IMR-90 (cell line): ENCODE data around the gene GRAMD2B. TPM values are rescaled to one million over a fixed set of nuclear protein-coding genes. Genes with fewer than 3 reads are reported as not detected.

ENCODE experiments used
- ATAC-seq: fragments of 200-7000 bp; cut with Tn5 transposase; 2 replicates; pipeline ENCODE4 v1.9.1; 2020; ENCODE audit warnings: low read depth, mild to moderate bottlenecking, moderate library complexity
- BruUV-seq: library from RNA; stranded (reverse); fragments of 400-500 nt; replicated peaks from 2 replicates; lab custom pipeline; 2021; lab: Mats Ljungman, UMichigan
- CTCF ChIA-PET: fragments of 300-600 bp; formaldehyde crosslinking; extraction: SDS; loops from one replicate; lab custom pipeline; 2021; ENCODE audit warnings: antibody characterized with exemption; lab: Yijun Ruan, JAX
- POLR2A ChIA-PET: fragments of 300-600 bp; sonication (Branson Sonifier 250); formaldehyde crosslinking; loops from one replicate; lab custom pipeline; 2022; ENCODE audit warnings: antibody characterized with exemption; ENCODE audit not compliant: unreplicated experiment; lab: Charles Lee
- DNase-seq: peaks from one replicate; pipeline ENCODE4 v3.0.0; 2013
- H2AFZ ChIP-seq: replicated peaks from 2 replicates; pipeline ENCODE3; 2013; ENCODE audit warnings: low read length, mild to moderate bottlenecking; ENCODE audit not compliant: poor library complexity
- H2AK5ac ChIP-seq: 2 replicates; pipeline ENCODE4 v1.6.1; 2013; ENCODE audit warnings: low read depth, low read length, inconsistent platforms
- H2AK9ac ChIP-seq: replicated peaks from 2 replicates; pipeline ENCODE3; 2013; ENCODE audit warnings: mild to moderate bottlenecking, low read depth, low read length, moderate library complexity; ENCODE audit not compliant: poor library complexity
- H2BK120ac ChIP-seq: 2 replicates; pipeline ENCODE4 v1.6.1; 2013; ENCODE audit warnings: low read depth, low read length, inconsistent platforms
- H2BK15ac ChIP-seq: 3 replicates; pipeline ENCODE4 v1.6.1; 2013; ENCODE audit warnings: low read depth, low read length, inconsistent platforms
- H2BK20ac ChIP-seq: 2 replicates; pipeline ENCODE4 v1.6.1; 2013; ENCODE audit warnings: low read depth, mild to moderate bottlenecking, inconsistent platforms, low read length, moderate library complexity
- H2BK5ac ChIP-seq: 2 replicates; pipeline ENCODE4 v1.6.1; 2013; ENCODE audit warnings: mild to moderate bottlenecking, low read depth, low read length, inconsistent platforms; ENCODE audit not compliant: poor library complexity, severe bottlenecking
- H3K14ac ChIP-seq: replicated peaks from 2 replicates; pipeline ENCODE4 v1.6.1; 2013; ENCODE audit warnings: low read depth, low read length, inconsistent platforms
- H3K18ac ChIP-seq: 2 replicates; pipeline ENCODE4 v1.6.1; 2013; ENCODE audit warnings: low read depth, low read length, control low read depth
- H3K23ac ChIP-seq: 2 replicates; pipeline ENCODE4 v1.6.1; 2013; ENCODE audit warnings: low read depth, low read length, inconsistent platforms
- H3K27ac ChIP-seq: 2 replicates; pipeline ENCODE4 v1.5.1; 2013; ENCODE audit warnings: mild to moderate bottlenecking, control low read depth, low read length; ENCODE audit not compliant: insufficient read depth
- H3K27me3 ChIP-seq: 2 replicates; pipeline ENCODE4 v1.6.1; 2013; ENCODE audit warnings: low read length; ENCODE audit not compliant: control insufficient read depth, insufficient read depth
- H3K36me3 ChIP-seq: 2 replicates; pipeline ENCODE4 v1.6.1; 2013; ENCODE audit warnings: low read length, mixed read lengths; ENCODE audit not compliant: control insufficient read depth, insufficient read depth
- H3K4ac ChIP-seq: 2 replicates; pipeline ENCODE4 v1.6.1; 2013; ENCODE audit warnings: low read depth, low read length, inconsistent platforms
- H3K4me1 ChIP-seq: 2 replicates; pipeline ENCODE4 v1.6.1; 2013; ENCODE audit warnings: low read length, mixed read lengths; ENCODE audit not compliant: control insufficient read depth, insufficient read depth
- H3K4me2 ChIP-seq: 2 replicates; pipeline ENCODE4 v1.6.1; 2013; ENCODE audit warnings: low read depth, mild to moderate bottlenecking, control low read depth, low read length, moderate library complexity
- H3K4me3 ChIP-seq: 2 replicates; pipeline ENCODE4 v1.5.1; 2013; ENCODE audit warnings: low read depth, mild to moderate bottlenecking, control low read depth, low read length, moderate library complexity; ENCODE audit not compliant: insufficient read depth
- H3K56ac ChIP-seq: 2 replicates; pipeline ENCODE4 v1.6.1; 2013; ENCODE audit warnings: low read length, inconsistent platforms; ENCODE audit not compliant: insufficient read depth; ENCODE audit errors: extremely low read depth
- H3K79me1 ChIP-seq, 2 experiments: 2 replicates each; pipeline ENCODE4 v1.6.1; 2013; ENCODE audit warnings: low read length in 2 of 2, inconsistent platforms in 1 of 2, low read depth in 1 of 2
- H3K9ac ChIP-seq: 2 replicates; pipeline ENCODE4 v1.6.1; 2013; ENCODE audit warnings: low read depth, low read length, control low read depth
- H3K9me1 ChIP-seq: 2 replicates; pipeline ENCODE4 v1.6.1; 2013; ENCODE audit warnings: low read length, inconsistent platforms; ENCODE audit not compliant: insufficient read depth
- H3K9me3 ChIP-seq: 2 replicates; pipeline ENCODE4 v1.6.1; 2013; ENCODE audit warnings: low read length; ENCODE audit not compliant: control insufficient read depth, insufficient read depth
- H4K20me1 ChIP-seq: 2 replicates; pipeline ENCODE4 v1.6.1; 2013; ENCODE audit warnings: low read length, inconsistent platforms; ENCODE audit not compliant: insufficient read depth
- H4K5ac ChIP-seq: 2 replicates; pipeline ENCODE4 v1.6.1; 2013; ENCODE audit warnings: mild to moderate bottlenecking, low read depth, low read length, control low read depth
- H4K8ac ChIP-seq, 2 experiments: 2 replicates each; pipeline ENCODE4 v1.6.1; 2013; ENCODE audit warnings: low read depth in 2 of 2, low read length in 2 of 2, control low read depth in 1 of 2, inconsistent platforms in 1 of 2
- H4K91ac ChIP-seq: 2 replicates; pipeline ENCODE4 v1.6.1; 2013; ENCODE audit warnings: low read depth, low read length, inconsistent platforms; ENCODE audit not compliant: insufficient read depth
- BHLHE40 ChIP-seq: fragments of 150-350 bp; IDR thresholded peaks from 2 replicates; pipeline ENCODE4 v1.6.1; 2016; ENCODE audit warnings: mild to moderate bottlenecking, low read depth, low read length
- CEBPB ChIP-seq: IDR thresholded peaks from 2 replicates; pipeline ENCODE4 v1.6.1; 2012; ENCODE audit warnings: low read depth, low read length, improper control_type of control experiment
- CTCF ChIP-seq: conservative IDR thresholded peaks from 2 replicates; pipeline ENCODE4 v1.5.1; 2012; ENCODE audit warnings: mild to moderate bottlenecking, low read depth, low read length, improper control_type of control experiment
- FOS ChIP-seq: fragments of 150-350 bp; IDR thresholded peaks from 2 replicates; pipeline ENCODE4 v1.6.1; 2016; ENCODE audit warnings: low read depth, low read length
- MAFK ChIP-seq: IDR thresholded peaks from 2 replicates; pipeline ENCODE4 v1.6.1; 2012; ENCODE audit warnings: low read depth, low read length, improper control_type of control experiment
- MAZ ChIP-seq: IDR thresholded peaks from 2 replicates; pipeline ENCODE4 v1.6.1; 2012; ENCODE audit warnings: low read depth, mild to moderate bottlenecking, low read length, improper control_type of control experiment, moderate library complexity, borderline replicate concordance
- NFE2L2 ChIP-seq: fragments of 150-350 bp; IDR thresholded peaks from 2 replicates; pipeline ENCODE4 v1.6.1; 2016; ENCODE audit warnings: low read depth, mild to moderate bottlenecking, low read length
- POLR2A ChIP-seq: IDR thresholded peaks from 2 replicates; pipeline ENCODE4 v1.6.1; 2012; ENCODE audit warnings: mild to moderate bottlenecking, low read depth, low read length
- RAD21 ChIP-seq: IDR thresholded peaks from 2 replicates; pipeline ENCODE4 v1.6.1; 2012; ENCODE audit warnings: low read length, improper control_type of control experiment
- RFX5 ChIP-seq: IDR thresholded peaks from 2 replicates; pipeline ENCODE4 v1.8.0; 2012; ENCODE audit warnings: low read depth, mild to moderate bottlenecking, low read length, moderate library complexity
- SMC3 ChIP-seq: fragments of 150-350 bp; IDR thresholded peaks from 2 replicates; pipeline ENCODE4 v1.6.1; 2016; ENCODE audit warnings: low read depth, mild to moderate bottlenecking, antibody characterized with exemption, low read length, moderate library complexity
- dilution Hi-C: fragments of 300-500 bp; cut with HindIII; formaldehyde crosslinking; loops from one replicate; pipeline ENCODE4 v1.14.3; 2018; ENCODE audit warnings: low sequenced_read_pairs; ENCODE audit not compliant: unreplicated experiment
- in situ Hi-C: fragments of 300-500 bp; cut with MboI; formaldehyde crosslinking; loops from 3 replicates; pipeline ENCODE4 v1.14.3; 2019; ENCODE audit warnings: low sequenced_read_pairs, inconsistent platforms, mixed read lengths
- intact Hi-C: fragments of 100-400 bp; cut with micrococcal nuclease; formaldehyde crosslinking; loops from 2 replicates; pipeline ENCODE4 v1.10.0; 2022
- polyA plus RNA-seq, 3 experiments: library from polyadenylated mRNA; depleted of rRNA; stranded (reverse); fragments of >200 nt; gene quantifications; 2 replicates each; pipeline ENCODE4 v1.2.3, GENCODE V29; 2012; ENCODE audit warnings: low replicate concordance in 1 of 3
- total RNA-seq: library from RNA; depleted of rRNA; stranded (reverse); fragments of >200 nt; gene quantifications from 2 replicates; pipeline ENCODE4 v1.2.3, GENCODE V29; 2012
- TF ChIP-seq, protein P1 (sequence below): fragments of 150-350 bp; IDR thresholded peaks from 2 replicates; pipeline ENCODE4 v1.6.1; 2017; ENCODE audit warnings: mild to moderate bottlenecking, antibody characterized with exemption, low read length, low read depth
- TF ChIP-seq, protein P2 (sequence below): fragments of 150-350 bp; IDR thresholded peaks from 2 replicates; pipeline ENCODE4 v1.6.1; 2016; ENCODE audit warnings: low read depth, mild to moderate bottlenecking, low read length, moderate library complexity, borderline replicate concordance

Gene GRAMD2B
- total and polyA plus RNA-seq, 2 of the 4 experiments (the other 2 are of a cell fraction): 13.9 to 20.3 TPM

GRCh38 chr5:126487596-126487995 is 64.4 kb downstream of the GRAMD2B start:
- no peaks in the 10 kb centered on the region for H3K9me3 ChIP-seq
- TF ChIP-seq NFE2L2: no peak
- no peak for TF ChIP-seq FOS
- TF ChIP-seq, protein P1, sequence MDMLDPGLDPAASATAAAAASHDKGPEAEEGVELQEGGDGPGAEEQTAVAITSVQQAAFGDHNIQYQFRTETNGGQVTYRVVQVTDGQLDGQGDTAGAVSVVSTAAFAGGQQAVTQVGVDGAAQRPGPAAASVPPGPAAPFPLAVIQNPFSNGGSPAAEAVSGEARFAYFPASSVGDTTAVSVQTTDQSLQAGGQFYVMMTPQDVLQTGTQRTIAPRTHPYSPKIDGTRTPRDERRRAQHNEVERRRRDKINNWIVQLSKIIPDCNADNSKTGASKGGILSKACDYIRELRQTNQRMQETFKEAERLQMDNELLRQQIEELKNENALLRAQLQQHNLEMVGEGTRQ: no peak
- no peak for TF ChIP-seq RFX5
- TF ChIP-seq MAFK: no peak
- no peak for TF ChIP-seq POLR2A
- TF ChIP-seq BHLHE40: no peak
- no peak for TF ChIP-seq MAZ
- TF ChIP-seq SMC3: no peak
- no peak for TF ChIP-seq RAD21
- TF ChIP-seq CTCF: no peak
- no peak for TF ChIP-seq CEBPB
- TF ChIP-seq, protein P2, sequence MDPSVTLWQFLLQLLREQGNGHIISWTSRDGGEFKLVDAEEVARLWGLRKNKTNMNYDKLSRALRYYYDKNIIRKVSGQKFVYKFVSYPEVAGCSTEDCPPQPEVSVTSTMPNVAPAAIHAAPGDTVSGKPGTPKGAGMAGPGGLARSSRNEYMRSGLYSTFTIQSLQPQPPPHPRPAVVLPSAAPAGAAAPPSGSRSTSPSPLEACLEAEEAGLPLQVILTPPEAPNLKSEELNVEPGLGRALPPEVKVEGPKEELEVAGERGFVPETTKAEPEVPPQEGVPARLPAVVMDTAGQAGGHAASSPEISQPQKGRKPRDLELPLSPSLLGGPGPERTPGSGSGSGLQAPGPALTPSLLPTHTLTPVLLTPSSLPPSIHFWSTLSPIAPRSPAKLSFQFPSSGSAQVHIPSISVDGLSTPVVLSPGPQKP: no peak
- H3K4ac ChIP-seq: no peak overlapping the region
- no peak overlapping the region for H2BK120ac ChIP-seq
- H3K27ac ChIP-seq: no peak overlapping the region
- no peak overlapping the region for H3K56ac ChIP-seq
- H2AK9ac ChIP-seq: no peak overlapping the region
- CTCF ChIA-PET: no interaction called here
- in situ Hi-C loops (no loop called here), intact Hi-C loops (no loop called here), dilution Hi-C loops (no loop called here)
- H2BK20ac ChIP-seq: no peak overlapping the region
- no peak overlapping the region for H3K4me3 ChIP-seq
- no peak overlapping the region for H2AK5ac ChIP-seq
- no peaks in the 10 kb centered on the region for H3K27me3 ChIP-seq
- no peaks in the 10 kb centered on the region for H4K20me1 ChIP-seq
- H3K4me2 ChIP-seq: no peak overlapping the region
- H2AFZ ChIP-seq: no peak overlapping the region
- H3K36me3 ChIP-seq: peaks cover 11% of the 10 kb centered on the region
- no peaks in the 10 kb centered on the region for H3K79me1 ChIP-seq
- DNase-seq: no peak
- H3K9ac ChIP-seq: no peak overlapping the region
- no TSS peak for BruUV-seq
- no peaks in the 10 kb centered on the region for H3K9me1 ChIP-seq
- no peak overlapping the region for H3K23ac ChIP-seq
- no peak overlapping the region for H3K14ac ChIP-seq
- no peak overlapping the region for H2BK5ac ChIP-seq
- H4K5ac ChIP-seq: no peak overlapping the region
- H4K8ac ChIP-seq: no peak overlapping the region
- no peak overlapping the region for H3K18ac ChIP-seq
- no peak for ATAC-seq
- H3K4me1 ChIP-seq: no peaks in the 10 kb centered on the region; the same call in 1 of the 2 replicates
- no peak overlapping the region for H4K91ac ChIP-seq
- POLR2A ChIA-PET: no interaction called here
- H2BK15ac ChIP-seq: no peak overlapping the region
